Measurements from ENCODE around the gene AMMECR1L.
"Not testable (repeated sequence)": the region's sequence is repeated elsewhere in the genome, so short reads cannot be mapped to it uniquely, and the experiment has no call there.

The AMMECR1L gene

DNA sequence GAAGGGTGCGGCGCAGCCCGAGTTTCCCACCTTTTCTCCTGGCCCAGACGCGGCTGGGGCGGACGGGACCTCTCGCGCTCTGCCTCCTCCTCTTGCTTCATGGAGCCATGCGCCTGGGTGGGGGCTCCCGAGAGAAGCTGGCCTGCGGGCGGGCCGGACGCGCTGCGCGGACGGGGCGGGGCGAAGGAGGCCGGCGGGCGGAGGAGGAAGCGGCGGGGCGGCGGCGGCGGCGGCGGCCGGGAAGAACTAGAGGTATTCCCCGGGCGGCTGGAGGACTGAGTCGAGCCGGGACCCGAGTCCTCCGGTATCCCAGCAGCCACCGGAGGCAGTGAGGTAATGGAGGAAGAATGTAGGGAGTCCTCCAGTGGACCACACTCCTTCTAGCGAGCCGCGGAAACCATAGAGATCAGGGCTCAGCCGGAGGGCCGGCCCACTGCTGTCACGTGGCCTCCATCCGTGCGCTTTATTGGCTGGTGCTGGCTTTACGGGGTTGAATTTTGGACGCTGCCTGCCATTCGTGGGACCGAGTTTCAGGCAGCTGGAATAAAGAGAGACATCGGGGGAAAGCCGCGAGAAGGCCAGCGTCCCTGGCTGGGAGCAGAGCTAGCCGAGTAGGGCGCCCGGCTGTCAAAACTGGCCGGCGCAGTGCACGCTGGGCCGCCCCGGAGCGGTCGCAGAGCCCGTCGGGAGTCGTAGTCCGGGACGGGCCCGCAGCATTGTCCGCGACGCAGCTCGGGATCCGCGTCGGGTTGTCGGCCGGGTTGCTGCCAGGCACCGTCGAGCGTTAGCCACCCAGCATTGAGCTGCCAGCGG lies at the start of gene AMMECR1L:
TSS of gene AMMECR1L (minus strand) at position 177 of the 813 bp plus-strand sequence. CDS start 11,722 bp downstream, outside the sequence.
- not testable (repeated sequence) for DNase-seq

GRCh38 chr2:127935337-127935736 lies 49.6 kb upstream of the AMMECR1L start:
- DNase-seq: no peak

GRCh38 chr2:127932199-127932876 lies 46.6 kb upstream of the AMMECR1L start:
- DNase-seq: no peak

DNA sequence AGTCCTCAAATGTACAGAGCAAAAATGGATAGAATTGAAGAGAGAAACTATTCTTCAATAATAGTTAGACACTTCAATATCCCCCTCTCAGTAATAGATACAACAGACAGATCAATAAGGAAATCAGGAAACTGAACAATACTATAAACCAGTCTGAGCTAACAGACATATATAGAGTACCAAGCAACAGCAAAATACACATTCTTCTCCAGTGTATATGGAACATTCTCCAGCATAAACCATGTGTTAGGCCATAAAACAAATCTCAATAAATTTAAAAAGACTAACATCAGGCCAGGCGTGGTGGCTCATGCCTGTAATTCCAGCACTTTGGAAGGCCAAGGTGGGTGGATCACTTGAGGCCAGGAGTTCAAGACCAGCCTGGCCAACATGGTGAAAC lies 43.7 kb upstream of the AMMECR1L start:
- no peak for DNase-seq

DNA sequence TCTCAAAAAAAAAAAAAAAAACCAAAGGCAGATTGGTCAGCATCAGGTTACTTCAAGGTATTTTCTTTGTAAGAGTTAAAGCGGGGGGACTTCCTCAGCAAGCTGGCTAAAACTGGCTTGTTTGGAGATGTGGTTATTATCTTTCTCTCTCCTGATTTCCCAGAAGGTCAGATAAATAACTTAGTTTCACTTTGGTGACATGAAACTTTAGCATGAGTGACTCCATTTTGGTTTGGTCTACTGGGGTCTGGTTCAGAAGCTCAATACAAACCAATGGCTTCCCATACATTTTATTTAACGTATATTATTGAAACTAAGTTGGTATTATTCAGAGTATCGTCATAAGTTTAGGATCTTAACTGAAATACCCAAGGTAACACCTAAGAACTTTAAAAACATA lies 41.6 kb upstream of the AMMECR1L start:
- no peak for DNase-seq

GRCh38 chr2:127917916-127918315 lies 32.2 kb upstream of the AMMECR1L start:
- DNase-seq: no peak

DNA sequence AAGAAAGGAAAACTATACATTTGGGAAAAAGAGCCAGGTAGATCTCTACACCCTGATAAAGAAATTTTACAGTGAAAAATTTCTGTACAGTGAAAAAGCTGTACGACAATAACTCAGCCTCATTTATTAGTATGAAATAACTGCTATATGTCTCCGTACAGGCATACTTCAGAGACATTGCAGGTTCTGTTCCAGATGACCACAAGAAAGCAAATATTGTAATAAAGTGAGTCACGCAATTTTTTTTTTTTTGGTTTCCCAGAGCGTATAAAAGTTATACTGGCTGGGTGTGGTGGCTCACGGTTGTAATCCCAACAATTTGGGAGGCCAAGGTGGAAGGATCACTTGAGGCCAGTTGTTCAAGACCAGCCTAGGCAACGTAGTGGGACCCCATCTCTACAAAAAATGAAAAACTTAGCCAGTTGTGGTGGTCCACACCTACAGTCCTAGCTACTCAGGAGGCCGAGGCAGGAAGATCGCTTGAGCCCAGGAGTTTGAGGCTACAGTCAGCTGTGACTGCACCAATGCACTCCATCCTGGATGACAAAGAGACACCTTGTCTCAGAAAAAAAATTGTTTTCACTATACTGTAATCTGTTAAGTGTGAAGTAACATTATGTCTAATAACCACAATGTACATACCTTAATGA lies 28.2 kb upstream of the AMMECR1L start:
- no peak for DNase-seq

DNA sequence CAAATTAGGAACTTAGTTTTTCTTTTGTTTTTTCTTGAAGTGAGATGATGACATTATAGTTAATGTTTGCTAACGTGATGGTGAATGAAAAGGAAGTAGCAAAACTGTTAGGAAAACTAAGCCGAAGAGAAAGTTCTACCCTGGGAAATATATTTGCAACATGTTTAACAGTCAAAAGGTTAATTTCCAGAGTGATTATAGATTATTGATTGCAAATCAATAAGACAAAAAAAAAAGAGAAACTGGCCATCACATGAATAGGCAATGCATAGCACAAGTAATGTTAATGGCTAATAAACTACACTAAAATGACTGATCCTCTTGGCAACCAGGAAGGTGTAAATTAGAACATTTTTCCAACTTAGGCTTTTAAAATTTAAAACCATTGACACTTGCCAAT lies 26.0 kb upstream of the AMMECR1L start:
- DNase-seq: no peak

DNA sequence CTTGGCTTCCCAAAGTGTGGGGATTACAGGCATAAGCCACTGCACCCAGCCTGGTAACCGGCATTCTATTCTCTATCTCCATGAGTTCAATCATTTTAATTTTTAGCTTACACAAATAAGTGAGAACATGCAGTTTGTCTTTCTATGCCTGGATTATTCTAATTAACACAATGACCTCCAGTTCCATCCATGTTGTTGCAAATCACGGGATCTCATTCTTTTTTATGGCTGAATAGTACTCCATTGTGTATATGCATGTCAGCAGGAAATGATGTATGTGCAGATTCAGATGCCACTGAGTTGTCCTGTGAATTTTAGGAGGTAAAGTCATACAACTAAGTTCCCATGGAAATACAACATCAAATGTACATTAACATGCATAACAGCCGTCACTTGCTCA lies 24.7 kb upstream of the AMMECR1L start:
- DNase-seq: no peak

DNA sequence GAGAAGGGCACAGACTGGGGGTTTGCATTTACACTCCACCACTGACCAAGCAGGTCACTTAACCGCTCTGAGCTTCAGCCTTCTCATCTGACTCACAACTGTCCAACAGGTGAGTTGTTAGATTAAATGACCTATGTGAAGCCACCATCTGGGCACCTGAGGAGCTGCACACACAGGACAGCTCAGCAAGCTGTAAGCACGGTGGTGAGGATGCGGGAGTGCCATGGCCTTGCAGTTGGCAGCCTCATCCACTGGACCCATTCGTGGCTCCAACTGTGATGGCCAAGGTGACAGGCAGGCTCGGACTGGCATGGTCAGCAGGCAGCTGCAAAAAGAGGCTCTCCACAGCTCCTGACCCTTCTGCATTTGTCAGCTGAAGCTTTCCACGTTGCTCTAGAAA lies 23.3 kb upstream of the AMMECR1L start:
- DNase-seq: no peak

GRCh38 chr2:127907733-127908400 lies 22.1 kb upstream of the AMMECR1L start:
- not testable (repeated sequence) for DNase-seq

DNA sequence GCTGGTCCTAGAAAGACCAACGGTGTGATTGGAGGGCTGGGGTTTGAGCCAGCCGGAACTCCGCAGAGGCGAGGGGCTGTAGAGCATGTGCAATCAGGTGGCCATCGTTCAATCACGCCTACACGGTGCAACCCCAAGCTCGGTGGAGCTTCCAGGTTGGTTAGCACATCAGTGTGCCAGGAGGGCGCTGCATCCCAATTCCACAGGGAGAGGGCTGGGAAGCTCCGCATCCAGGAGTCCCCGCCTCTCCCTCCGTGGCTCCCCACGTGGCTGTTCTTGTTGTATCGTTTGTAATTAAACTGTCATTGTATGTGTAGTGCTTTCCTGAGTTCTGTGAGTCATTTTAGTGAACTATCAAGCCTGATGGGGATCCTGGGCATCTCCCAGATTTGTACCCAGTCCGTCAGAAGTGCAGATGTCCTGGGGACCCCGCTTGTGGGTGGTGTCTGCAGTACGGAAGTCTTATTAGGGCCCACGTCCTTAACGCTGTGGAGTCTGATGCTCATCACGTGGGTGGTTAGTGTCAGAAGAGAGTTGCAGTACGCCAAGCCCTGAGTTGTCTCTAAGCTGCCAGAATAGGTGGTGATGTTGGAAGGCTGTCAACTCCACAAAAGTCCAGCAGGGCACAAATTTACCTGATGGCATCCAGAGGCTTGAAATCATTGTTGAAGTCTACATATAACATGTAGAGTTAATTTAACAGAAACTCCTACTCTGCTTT lies 20.6 kb upstream of the AMMECR1L start:
- no peak for DNase-seq

DNA sequence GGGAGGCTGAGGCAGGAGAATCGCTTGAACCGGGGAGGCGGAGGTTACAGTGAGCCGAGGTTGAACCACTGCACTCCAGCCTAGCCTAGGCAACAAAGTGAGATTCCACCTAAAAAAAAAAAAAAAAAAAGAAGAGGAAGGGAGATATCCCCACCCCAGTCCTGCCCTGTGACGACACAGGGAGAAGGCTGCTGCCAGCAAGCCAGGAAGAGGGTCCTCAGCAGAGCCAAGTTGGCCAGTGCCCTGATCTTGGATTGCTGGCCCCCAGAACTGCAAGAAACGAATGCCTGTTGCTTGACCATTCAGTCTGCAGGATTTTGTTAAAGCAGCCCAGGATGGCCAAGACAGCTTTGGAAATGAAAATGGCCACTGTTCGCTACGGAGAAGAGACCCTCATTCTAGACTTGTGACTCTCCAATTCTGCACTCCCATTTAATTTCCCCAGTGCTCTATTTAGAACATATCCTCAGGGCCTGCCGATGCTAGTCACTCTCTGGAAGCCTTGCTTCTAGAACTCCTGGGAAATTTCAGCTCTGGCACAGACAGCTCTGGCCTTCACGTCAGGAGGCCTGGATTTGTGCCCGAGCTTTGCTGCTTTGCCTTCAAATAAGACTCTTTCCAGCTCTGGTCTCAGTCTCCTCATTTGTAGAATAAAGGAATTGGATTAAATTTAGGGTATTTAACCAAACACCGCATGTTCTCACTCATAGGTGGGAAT lies 15.7 kb upstream of the AMMECR1L start:
- DNase-seq: no peak

DNA sequence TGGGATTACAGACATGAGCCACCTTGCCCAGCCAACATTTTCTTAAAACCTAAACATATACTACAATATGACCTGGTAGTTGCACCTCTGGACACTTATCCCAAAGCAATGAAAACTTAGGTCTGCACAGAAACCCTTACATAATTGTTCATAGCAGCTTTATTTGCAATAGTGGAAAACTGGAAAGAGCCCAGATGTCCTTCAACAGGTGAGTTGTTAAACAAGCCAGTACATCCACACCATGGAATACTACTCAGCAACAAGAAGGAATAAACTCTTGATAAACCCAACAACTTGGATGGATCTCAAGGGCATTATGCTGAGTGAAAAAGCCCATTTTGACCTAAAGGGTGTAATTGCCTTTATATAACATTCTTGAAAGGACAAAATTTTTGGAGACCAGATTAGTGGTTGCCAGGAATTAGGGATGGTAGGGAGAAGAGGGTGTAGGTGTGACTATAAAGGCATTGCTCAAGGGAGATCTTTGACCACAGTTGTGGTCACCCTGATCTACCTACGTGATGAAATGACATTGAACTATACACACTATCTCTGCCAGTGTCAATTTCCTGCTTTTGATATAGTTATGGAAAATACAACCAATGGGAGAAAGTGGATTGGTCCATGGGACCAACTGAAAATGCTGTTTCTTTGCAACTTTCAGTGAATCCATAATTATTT lies 11.9 kb upstream of the AMMECR1L start:
- no peak for DNase-seq

GRCh38 chr2:127893494-127893893 lies 7.7 kb upstream of the AMMECR1L start:
- DNase-seq: no peak

DNA sequence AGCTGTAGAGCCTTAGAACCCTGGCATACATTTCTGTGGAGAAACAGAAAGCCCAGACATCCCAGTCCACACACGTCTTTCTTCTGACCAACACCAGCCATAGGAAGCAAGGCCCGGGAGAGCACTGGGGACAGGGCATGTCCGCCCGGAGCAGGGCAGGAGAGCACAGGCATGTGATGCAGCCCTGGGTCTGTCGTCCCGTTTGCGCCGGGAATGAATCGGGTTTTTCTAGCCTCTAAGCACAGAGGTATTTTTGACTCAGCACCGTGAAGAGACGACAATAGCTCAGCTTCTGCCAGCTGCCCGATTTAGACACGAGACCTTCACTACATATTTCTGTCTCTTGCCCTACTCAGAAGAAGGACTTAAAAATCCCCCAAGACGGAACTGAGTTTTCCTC lies 7.3 kb upstream of the AMMECR1L start:
- no peak for DNase-seq

DNA sequence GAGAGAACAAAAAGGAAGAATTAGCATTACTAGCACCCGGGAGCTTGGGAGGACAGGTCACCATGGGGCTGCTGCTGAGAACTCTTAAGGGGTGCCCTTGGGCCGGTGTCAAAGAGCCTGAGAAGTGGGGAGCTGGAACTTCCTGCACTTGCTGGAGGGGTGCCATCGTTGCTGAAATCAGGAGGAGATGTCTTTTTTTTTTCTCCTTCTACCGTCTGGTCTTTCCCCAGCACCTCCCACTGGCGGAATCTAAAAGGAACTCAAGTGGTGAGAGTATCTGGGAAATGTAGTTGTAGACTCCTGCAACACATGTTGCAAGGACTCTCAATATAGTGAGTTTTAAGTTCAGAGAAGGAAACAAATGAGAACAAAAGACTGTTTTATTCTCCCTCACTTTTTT lies 6.1 kb upstream of the AMMECR1L start:
- DNase-seq: no peak

- DNase-seq: not testable (repeated sequence)
These were observed 5.0 kb upstream of the AMMECR1L start for GRCh38 chr2:127890756-127891155.

GRCh38 chr2:127888772-127889171 lies 3.0 kb upstream of the AMMECR1L start:
- no peak for DNase-seq

- no peak for DNase-seq
These were observed 2.0 kb upstream of the AMMECR1L start for GRCh38 chr2:127887776-127888130.

DNA sequence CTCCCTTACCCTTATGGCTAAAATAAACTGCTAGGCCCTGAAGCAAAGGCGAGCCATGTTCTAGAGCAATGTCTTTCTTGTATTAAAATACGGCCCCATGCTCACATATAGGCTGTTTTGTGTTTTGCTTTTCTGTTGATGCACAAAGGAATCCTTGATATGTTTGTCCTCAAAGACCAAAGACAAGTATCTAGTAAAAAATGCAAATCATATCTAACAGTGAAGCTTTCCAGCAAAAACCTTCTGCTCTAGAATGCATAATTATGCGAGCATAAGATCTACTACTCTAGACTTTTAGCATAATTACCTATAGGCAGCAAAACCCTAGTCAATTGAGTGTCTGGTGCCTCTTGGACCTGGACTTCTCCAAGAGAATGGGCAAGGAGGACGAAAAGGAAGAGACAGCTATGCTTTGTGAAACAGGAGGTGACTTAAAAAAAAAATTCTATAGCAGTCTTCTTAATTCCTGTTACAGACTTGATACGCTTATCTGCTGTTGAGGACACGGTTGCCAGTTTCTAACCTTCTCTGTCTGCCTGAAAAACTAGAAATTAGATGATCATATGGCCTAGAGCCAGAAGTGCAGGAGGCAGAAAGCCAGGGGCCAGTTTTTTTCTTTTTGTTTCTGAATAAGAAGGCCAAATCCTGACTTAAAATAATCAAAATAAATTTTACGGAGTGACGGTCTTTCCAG lies 1.5 kb upstream of the AMMECR1L start:
- DNase-seq: no peak

Data from NCI-H524 treated with DMSO at 0.1 percent for 48 hours (cell line).